Right ventricle myocardium inferior (tissue), 1 donor: ENCODE measurements around the gene FSTL4. TPM values are rescaled to one million over a fixed set of nuclear protein-coding genes. Genes with fewer than 3 reads are reported as not detected.

Experiments
- ATAC-seq: fragments of 200-7000 bp; cut with Tn5 transposase; one replicate; pipeline ENCODE4 v1.9.1; 2020; ENCODE audit warnings: mild to moderate bottlenecking, moderate library complexity
- DNase-seq: peaks from one replicate; pipeline ENCODE4 v3.0.0; 2021; ENCODE audit errors: missing footprints
- intact Hi-C: fragments of 100-400 bp; cut with DNase I; formaldehyde crosslinking; loops from one replicate; pipeline ENCODE4 v1.11.0; 2022
- total RNA-seq: library from RNA; stranded (reverse); fragmentation: NEBNext Ultra II Directional; extraction: Animal tissue kit (Norgen Biotek cat#: 25700); gene quantifications from one replicate; pipeline ENCODE4 v1.2.1, GENCODE V29; 2021
- donor health status: DM: no; HTN: yes; CAD: no; lungs with severe emphysema.

The FSTL4 gene
- total RNA-seq, 1 donor from 2014 or later, result not detected

GRCh38 chr5:133497608-133498348 lies 114.6 kb downstream of the FSTL4 start:
- no peak for ATAC-seq
- DNase-seq, result no peak
- intact Hi-C loops, result no loop called here

DNA sequence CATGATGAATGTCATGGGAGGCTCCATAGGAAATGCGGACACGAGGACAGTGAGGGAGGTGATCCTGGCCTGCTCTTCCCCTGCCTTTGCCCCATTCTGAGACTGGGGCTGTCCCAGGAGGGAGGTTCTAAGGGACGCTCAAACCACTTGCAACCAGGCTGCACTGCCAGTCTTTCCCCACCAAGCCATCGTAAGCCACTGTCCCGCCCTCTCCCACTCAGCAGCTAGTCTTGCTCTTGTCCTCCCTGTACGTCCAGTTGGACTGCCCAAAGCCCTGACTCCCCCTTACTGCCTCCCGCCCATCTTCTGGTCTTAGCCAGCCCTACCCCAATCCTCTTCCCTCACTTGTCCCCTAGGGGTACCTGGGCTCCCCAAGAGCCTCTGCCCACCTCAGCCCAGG lies 115.7 kb downstream of the FSTL4 start:
- intact Hi-C loops, result no loop called here
- DNase-seq (no peak), ATAC-seq (no peak)

GRCh38 chr5:133494923-133495246 lies 117.5 kb downstream of the FSTL4 start:
- DNase-seq (no peak), ATAC-seq (no peak)
- intact Hi-C loops, result no loop called here

DNA sequence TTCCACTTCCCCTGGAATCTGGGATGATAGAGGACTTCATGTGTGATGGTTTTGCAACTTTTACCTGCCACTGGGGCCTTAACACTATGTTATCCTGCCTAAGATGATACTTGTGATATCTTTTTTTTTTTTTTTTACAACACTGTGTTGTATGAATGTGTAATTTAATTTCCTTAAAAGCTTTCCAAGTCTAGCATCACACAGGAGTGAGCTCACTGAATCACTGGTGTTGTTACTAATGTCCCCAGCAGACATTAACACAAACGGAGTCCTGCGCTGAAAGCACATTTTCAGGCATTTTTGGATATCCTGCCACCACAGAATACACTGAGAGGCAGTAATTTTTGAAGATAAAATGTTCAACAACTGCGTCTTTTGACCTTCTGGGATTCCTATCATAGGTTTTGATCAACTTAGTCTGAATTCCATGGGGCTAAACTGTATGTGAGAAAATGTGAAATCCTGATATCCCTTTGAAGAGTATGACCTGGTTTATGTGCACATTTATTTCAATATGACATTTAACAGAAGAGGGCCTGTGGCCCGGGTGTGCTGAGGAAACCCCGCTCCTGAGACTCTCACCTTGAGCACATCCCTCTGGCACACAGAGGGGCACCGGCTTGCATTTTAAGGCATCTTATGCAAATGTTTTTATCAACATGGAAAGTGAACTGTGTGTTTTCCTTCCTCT lies 118.0 kb downstream of the FSTL4 start:
- DNase-seq (no peak), ATAC-seq (no peak)
- intact Hi-C loops, result no loop called here

DNA sequence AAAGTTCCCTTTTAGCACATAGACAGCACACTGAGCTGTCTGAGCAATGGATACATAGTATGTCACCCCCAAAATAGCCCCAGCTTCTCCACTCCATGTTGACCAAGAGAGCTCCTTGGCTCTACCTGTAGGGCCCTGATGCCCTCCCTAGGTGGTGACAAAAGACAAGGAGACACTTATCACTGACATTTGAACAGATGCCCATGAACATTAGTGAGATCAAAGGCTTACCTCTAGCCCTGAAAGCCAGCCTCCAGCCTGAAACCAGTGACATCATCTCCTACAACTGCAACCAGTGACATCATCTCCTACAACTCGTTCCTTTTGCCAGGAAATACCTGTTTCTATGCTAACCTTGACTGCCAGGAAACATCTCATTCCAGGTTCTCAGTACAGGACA lies 122.7 kb downstream of the FSTL4 start:
- DNase-seq, result no peak
- ATAC-seq, result no peak
- intact Hi-C loops, result no loop called here

DNA sequence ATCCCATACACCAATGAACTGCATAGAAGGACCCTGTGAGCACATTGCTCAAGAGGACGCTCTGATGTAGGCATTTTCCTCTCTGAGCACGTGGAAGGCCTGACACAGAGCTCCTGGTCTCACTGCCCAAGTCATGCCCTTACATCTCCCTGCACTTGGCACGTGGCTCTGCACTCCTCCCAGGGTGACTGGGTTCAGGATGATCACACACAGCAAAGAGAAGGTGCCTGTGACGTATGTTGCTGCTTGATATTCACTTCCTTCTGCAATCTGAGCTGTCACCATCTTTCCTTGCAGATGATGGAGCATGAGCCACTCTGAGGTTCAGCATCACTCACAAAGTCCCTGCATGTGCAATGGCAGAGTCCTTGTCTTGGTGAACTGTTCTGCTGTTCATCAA lies 125.2 kb downstream of the FSTL4 start:
- ATAC-seq (no peak), DNase-seq (no peak)
- intact Hi-C loops, result no loop called here

GRCh38 chr5:133485468-133485867 lies 126.9 kb downstream of the FSTL4 start:
- no peak for ATAC-seq
- intact Hi-C loops, result no loop called here
- no peak for DNase-seq

- DNase-seq (no peak), ATAC-seq (peak; percentile 77)
- intact Hi-C loops, result no loop called here
Measured at GRCh38 chr5:133483406-133484090, 128.8 kb downstream of the FSTL4 start.

GRCh38 chr5:133482028-133482427 lies 130.3 kb downstream of the FSTL4 start:
- ATAC-seq, result no peak
- DNase-seq, result no peak
- intact Hi-C loops, result no loop called here

- intact Hi-C loops, result no loop called here
- ATAC-seq, result no peak
- no peak for DNase-seq
Measured at GRCh38 chr5:133480866-133481265, 131.5 kb downstream of the FSTL4 start.

- no peak for ATAC-seq
- DNase-seq, result no peak
- intact Hi-C loops, result no loop called here
Measured at GRCh38 chr5:133480366-133480765, 132.0 kb downstream of the FSTL4 start.

DNA sequence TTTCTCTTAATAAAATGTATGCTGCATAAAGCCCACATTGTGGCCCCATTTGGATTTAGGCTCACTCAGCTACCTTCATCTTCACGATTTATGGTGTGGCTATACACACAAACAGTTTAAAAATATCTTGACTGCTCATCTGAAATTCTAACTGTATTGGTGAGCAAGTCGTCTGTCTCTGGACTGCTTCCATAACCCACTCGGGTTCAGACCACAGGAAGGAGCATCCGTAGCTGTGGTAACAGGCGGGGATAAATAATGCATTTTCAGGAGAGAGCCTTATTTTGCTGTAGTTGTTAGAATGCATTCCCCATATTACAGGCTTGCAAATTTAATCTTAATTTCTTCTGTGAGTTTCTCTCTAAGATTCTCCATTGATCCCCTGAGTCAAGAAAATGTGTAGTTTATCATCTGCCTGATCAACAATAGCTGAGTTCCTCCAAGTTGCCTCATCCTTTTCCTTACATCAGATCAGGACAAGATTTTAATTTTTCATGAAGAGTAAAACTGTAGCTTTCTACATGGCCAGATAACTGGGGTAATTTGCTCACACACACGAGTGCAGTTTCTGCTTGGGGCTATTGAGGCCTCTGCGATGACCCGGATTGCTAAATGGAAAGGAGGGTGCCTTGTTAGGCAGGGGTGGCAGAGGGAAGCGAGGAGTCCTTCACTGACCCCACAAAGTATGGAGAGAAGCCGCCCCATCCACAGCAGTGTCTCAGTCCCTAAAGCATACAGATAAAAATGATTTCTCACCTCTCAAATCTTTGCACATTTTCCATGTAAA lies 133.9 kb downstream of the FSTL4 start:
- DNase-seq (no peak), ATAC-seq (no peak)
- intact Hi-C loops, result no loop called here

GRCh38 chr5:133475986-133476385 lies 136.4 kb downstream of the FSTL4 start:
- DNase-seq, result no peak
- no peak for ATAC-seq
- intact Hi-C loops, result no loop called here

DNA sequence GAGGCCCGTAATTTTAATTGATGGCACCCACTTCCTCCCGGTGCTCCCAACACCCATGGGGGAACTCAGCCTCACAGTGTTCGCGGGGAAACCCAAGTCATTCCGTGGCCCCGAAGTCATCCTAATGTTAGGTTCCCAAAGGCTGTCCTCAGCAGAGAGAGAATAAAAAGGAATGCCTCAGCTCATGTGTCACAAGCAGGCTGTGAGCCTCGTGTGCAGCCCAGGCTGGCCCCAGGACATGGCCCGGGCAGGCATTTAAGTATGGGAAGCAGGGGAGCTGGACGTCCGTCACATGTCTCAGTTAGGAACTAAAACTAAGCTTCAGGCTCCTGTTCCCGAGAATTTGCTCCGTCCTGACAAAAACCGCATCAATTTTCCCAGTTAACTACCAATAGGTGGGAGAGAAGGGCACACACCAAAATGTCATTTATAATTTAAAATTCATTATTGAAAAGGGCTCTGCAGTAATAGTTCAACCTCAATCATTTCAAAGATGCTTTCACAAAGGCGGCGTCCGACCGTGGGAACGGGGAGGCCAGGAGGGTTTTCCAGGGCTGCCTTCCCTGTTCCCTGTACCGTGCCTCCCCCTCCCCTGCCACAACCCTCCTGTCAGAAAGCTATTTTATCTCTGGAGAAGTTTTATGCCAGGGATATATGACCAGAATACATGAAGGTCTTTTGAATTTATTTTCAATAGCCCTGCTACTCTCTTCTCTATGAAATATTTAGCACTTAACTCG lies 137.3 kb downstream of the FSTL4 start:
- intact Hi-C loops, result no loop called here
- DNase-seq (no peak), ATAC-seq (no peak)

GRCh38 chr5:133473291-133473690 lies 139.1 kb downstream of the FSTL4 start:
- ATAC-seq, result no peak
- no peak for DNase-seq
- intact Hi-C loops, result no loop called here

DNA sequence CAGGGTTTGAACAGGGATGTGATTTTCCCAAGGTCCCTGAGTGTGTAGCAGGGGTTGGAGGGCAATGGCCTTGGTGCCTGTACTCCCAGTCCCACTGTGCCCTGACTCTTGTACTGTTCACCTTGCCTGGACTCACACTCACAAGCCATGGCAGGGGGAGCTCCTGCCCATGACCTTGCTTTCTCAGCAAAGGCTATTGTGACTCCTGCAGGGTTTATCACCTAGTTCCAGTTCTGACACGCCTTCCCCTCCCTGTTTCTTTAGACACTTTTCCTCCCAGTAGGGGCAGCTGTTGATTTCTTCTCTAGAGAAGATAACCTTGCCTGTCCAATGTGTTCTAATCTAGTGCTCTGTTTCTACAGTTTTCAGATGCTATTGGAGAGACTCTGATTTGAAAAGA lies 139.5 kb downstream of the FSTL4 start:
- DNase-seq, result no peak
- intact Hi-C loops, result no loop called here

GRCh38 chr5:133471699-133472098 lies 140.6 kb downstream of the FSTL4 start:
- no peak for DNase-seq
- no peak for ATAC-seq
- intact Hi-C loops, result no loop called here

More for the DNA sequence above, 139.5 kb downstream of the FSTL4 start:
- peak; percentile 34 for ATAC-seq

DNA sequence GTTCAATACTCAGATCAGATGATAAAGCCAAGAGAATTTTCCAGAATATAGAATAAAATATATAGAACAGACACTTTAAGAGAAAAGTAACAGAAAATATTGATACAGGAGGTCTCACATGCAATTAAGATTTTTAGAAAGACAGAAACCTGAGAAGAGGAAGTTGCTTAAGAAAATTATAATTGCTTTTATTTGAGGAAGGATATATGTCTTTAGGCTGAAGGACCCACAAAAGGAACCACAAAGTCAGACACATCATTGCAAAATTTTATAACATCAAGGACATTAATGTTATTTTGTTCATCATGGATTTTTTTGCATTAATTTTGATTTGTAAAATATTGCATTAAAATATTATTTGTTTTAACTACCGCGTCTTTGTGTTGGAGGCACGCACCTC lies 141.5 kb downstream of the FSTL4 start:
- intact Hi-C loops, result no loop called here
- DNase-seq (no peak), ATAC-seq (no peak)

GRCh38 chr5:133469846-133470245 lies 142.5 kb downstream of the FSTL4 start:
- intact Hi-C loops, result no loop called here
- ATAC-seq (no peak), DNase-seq (no peak)
